Type B pancreatic cell (in vitro differentiated cells): Measurements from ENCODE around the gene NUDT6. TPM values are rescaled to one million over a fixed set of nuclear protein-coding genes. Genes with fewer than 3 reads are reported as not detected.

Experiments
- DNase-seq: peaks from one replicate; pipeline ENCODE4 v3.0.0; 2021; ENCODE audit warnings: mixed read lengths; ENCODE audit not compliant: unreplicated experiment; ENCODE audit errors: extremely low spot score
- H3K27ac Mint-ChIP-seq: 2 replicates; pipeline ENCODE4 v1.8.0; 2021; ENCODE audit warnings: mild to moderate bottlenecking, mixed read lengths
- H3K27me3 Mint-ChIP-seq: 2 replicates; pipeline ENCODE4 v1.8.0; 2021; ENCODE audit warnings: mixed read lengths
- H3K36me3 Mint-ChIP-seq: 2 replicates; pipeline ENCODE4 v1.8.0; 2021; ENCODE audit warnings: mixed read lengths
- H3K4me1 Mint-ChIP-seq: one replicate; pipeline ENCODE4 v1.8.0; 2021; ENCODE audit warnings: mixed read lengths; ENCODE audit not compliant: unreplicated experiment
- H3K4me3 Mint-ChIP-seq: 2 replicates; pipeline ENCODE4 v1.8.0; 2021; ENCODE audit warnings: mild to moderate bottlenecking, mixed read lengths
- H3K9me3 Mint-ChIP-seq: 2 replicates; pipeline ENCODE4 v1.8.0; 2021; ENCODE audit warnings: mixed read lengths
- CTCF ChIP-seq: fragments of 200-600 bp; sonication (generic); conservative IDR thresholded peaks from 2 replicates; pipeline ENCODE4 v1.5.0; 2021; ENCODE audit warnings: antibody characterized with exemption, mild to moderate bottlenecking
- total RNA-seq: library from RNA; stranded (reverse); gene quantifications from 2 replicates; pipeline ENCODE4 v1.2.1, GENCODE V29; 2021; ENCODE audit warnings: low replicate concordance

NUDT6 gene
- total RNA-seq, 1 donor from 2014 or later: 10.8 TPM

GRCh38 chr4:122861172-122861943, 61.0 kb downstream of the NUDT6 start:
- H3K9me3 Mint-ChIP-seq: no peaks in the 10 kb centered on the region
- H3K4me1 Mint-ChIP-seq: no peaks in the 10 kb centered on the region
- no peak overlapping the region for H3K27ac Mint-ChIP-seq
- peaks cover 4% of the 10 kb centered on the region for H3K36me3 Mint-ChIP-seq
- no peaks in the 10 kb centered on the region for H3K27me3 Mint-ChIP-seq
- H3K4me3 Mint-ChIP-seq: no peak overlapping the region
- DNase-seq: no peak
- no peak for TF ChIP-seq CTCF

GRCh38 chr4:122858705-122859104, 63.7 kb downstream of the NUDT6 start:
- no peaks in the 10 kb centered on the region for H3K9me3 Mint-ChIP-seq
- H3K27ac Mint-ChIP-seq: no peak overlapping the region
- H3K36me3 Mint-ChIP-seq: peaks cover 4% of the 10 kb centered on the region
- no peak for DNase-seq
- TF ChIP-seq CTCF: no peak
- no peak overlapping the region for H3K4me3 Mint-ChIP-seq
- peaks cover 10% of the 10 kb centered on the region for H3K4me1 Mint-ChIP-seq
- H3K27me3 Mint-ChIP-seq: no peaks in the 10 kb centered on the region

GRCh38 chr4:122857160-122857559, 65.2 kb downstream of the NUDT6 start:
- DNase-seq: no peak
- Mint-ChIP-seq H3K4me1 (peaks cover 10% of the 10 kb centered on the region), H3K27ac (no peak overlapping the region), H3K27me3 (no peaks in the 10 kb centered on the region), H3K9me3 (no peaks in the 10 kb centered on the region), H3K36me3 (peaks cover 4% of the 10 kb centered on the region), H3K4me3 (no peak overlapping the region)
- no peak for TF ChIP-seq CTCF

- H3K4me1 Mint-ChIP-seq: peaks cover 10% of the 10 kb centered on the region
- H3K27me3 Mint-ChIP-seq: no peaks in the 10 kb centered on the region
- TF ChIP-seq CTCF: no peak
- no peaks in the 10 kb centered on the region for H3K36me3 Mint-ChIP-seq
- no peak overlapping the region for H3K27ac Mint-ChIP-seq
- no peak for DNase-seq
- H3K4me3 Mint-ChIP-seq: no peak overlapping the region
- no peaks in the 10 kb centered on the region for H3K9me3 Mint-ChIP-seq
Measured at GRCh38 chr4:122855353-122855890, 67.0 kb downstream of the NUDT6 start.

- H3K4me3 Mint-ChIP-seq: peak overlapping the region; percentile 35
- no peak for DNase-seq
- no peak for TF ChIP-seq CTCF
- peak overlapping the region; percentile 9 for H3K27ac Mint-ChIP-seq
- no peaks in the 10 kb centered on the region for H3K9me3 Mint-ChIP-seq
- H3K4me1 Mint-ChIP-seq: peaks cover 10% of the 10 kb centered on the region
- H3K27me3 Mint-ChIP-seq: no peaks in the 10 kb centered on the region
- H3K36me3 Mint-ChIP-seq: no peaks in the 10 kb centered on the region
Measured at GRCh38 chr4:122854447-122855352, 67.7 kb downstream of the NUDT6 start.
